H1 (cell line): Measurements from ENCODE around the gene MOB3C. TPM values are rescaled to one million over a fixed set of nuclear protein-coding genes. Genes with fewer than 3 reads are reported as not detected.

Experiments
- CTCF ChIA-PET: fragments of 300-600 bp; sonication (Branson Sonifier 250); formaldehyde crosslinking; loops from one replicate; lab custom pipeline; 2021; ENCODE audit not compliant: partially characterized antibody; lab: Charles Lee
- POLR2A ChIA-PET: fragments of 300-600 bp; sonication (Branson Sonifier 250); formaldehyde crosslinking; loops from one replicate; lab custom pipeline; 2021; ENCODE audit warnings: inconsistent platforms; ENCODE audit not compliant: partially characterized antibody; lab: Charles Lee
- DNase-seq, 2 experiments: peaks; one replicate each; pipeline versions ENCODE4 v3.0.0 to v3.0.0-alpha.2; 2010 to 2022; ENCODE audit warnings: low spot score in 2 of 2, low read depth in 1 of 2, mixed read lengths in 1 of 2
- FAIRE-seq: peaks from 2 replicates; lab custom pipeline; 2011; peaks lifted over from hg19 to GRCh38; lab: Jason Lieb, UNC
- H2AFZ ChIP-seq: 2 replicates; pipeline ENCODE4 v1.8.1; 2012; ENCODE audit warnings: low read length, inconsistent platforms
- H2AK5ac ChIP-seq: 2 replicates; pipeline ENCODE4 v1.6.1; 2013; ENCODE audit warnings: low read depth, low read length
- H2BK120ac ChIP-seq: replicated peaks from 2 replicates; pipeline ENCODE3; 2013; ENCODE audit warnings: low read depth, low read length, inconsistent platforms
- H2BK12ac ChIP-seq: 2 replicates; pipeline ENCODE4 v1.6.1; 2013; ENCODE audit warnings: low read depth, low read length
- H2BK15ac ChIP-seq: 2 replicates; pipeline ENCODE4 v1.6.1; 2013; ENCODE audit warnings: low read length
- H2BK20ac ChIP-seq: 2 replicates; pipeline ENCODE4 v1.6.1; 2013; ENCODE audit warnings: low read length
- H2BK5ac ChIP-seq: 2 replicates; pipeline ENCODE4 v1.6.1; 2013; ENCODE audit warnings: low read depth, low read length
- H3K14ac ChIP-seq: 2 replicates; pipeline ENCODE4 v1.6.1; 2013; ENCODE audit warnings: inconsistent platforms; ENCODE audit not compliant: insufficient read length
- H3K18ac ChIP-seq: 2 replicates; pipeline ENCODE4 v1.6.1; 2013; ENCODE audit warnings: low read length; ENCODE audit errors: extremely low read depth
- H3K23ac ChIP-seq: 2 replicates; pipeline ENCODE4 v1.6.1; 2013; ENCODE audit warnings: inconsistent platforms; ENCODE audit not compliant: insufficient read length
- H3K23me2 ChIP-seq: 2 replicates; pipeline ENCODE4 v1.6.1; 2013; ENCODE audit warnings: low read depth, low read length
- H3K27ac ChIP-seq: 2 replicates; pipeline ENCODE4 v1.6.1; 2011; ENCODE audit warnings: low read depth, low read length, inconsistent platforms
- H3K27me3 ChIP-seq, 4 experiments: replicated peaks in 1 of 4; 1 replicate in 1 of 4; 2 replicates in 3 of 4; pipeline versions ENCODE4 v1.6.1 to v1.8.1; 2011 to 2013; ENCODE audit warnings: low read length in 3 of 4, mild to moderate bottlenecking in 3 of 4, inconsistent platforms in 2 of 4, mixed read lengths in 2 of 4, moderate library complexity in 1 of 4; ENCODE audit not compliant: control insufficient read depth in 3 of 4, insufficient read depth in 3 of 4; ENCODE audit errors: extremely low read depth in 1 of 4
- H3K36me3 ChIP-seq, 4 experiments: 2 replicates each; pipeline versions ENCODE4 v1.6.1 to v1.8.1; 2011 to 2013; ENCODE audit warnings: mild to moderate bottlenecking in 4 of 4, low read length in 3 of 4, moderate library complexity in 2 of 4, control low read depth in 1 of 4, inconsistent platforms in 1 of 4; ENCODE audit not compliant: insufficient read depth in 4 of 4, control insufficient read depth in 2 of 4
- H3K4ac ChIP-seq: replicated peaks from 2 replicates; pipeline ENCODE3; 2013; ENCODE audit warnings: low read length, low read depth, mixed read lengths, inconsistent platforms; ENCODE audit not compliant: insufficient read length
- H3K4me1 ChIP-seq, 4 experiments: replicated peaks in 1 of 4; 1 replicate in 1 of 4; 2 replicates in 3 of 4; pipeline versions ENCODE4 v1.6.1 to v1.8.1; 2011 to 2013; ENCODE audit warnings: low read length in 3 of 4, inconsistent platforms in 2 of 4, mixed read lengths in 1 of 4; ENCODE audit not compliant: insufficient read depth in 4 of 4, control insufficient read depth in 3 of 4
- H3K4me2 ChIP-seq, 2 experiments: 2 replicates each; pipeline versions ENCODE4 v1.6.1 to v1.8.1; 2011 to 2013; ENCODE audit warnings: low read depth in 2 of 2, low read length in 2 of 2, control low read depth in 1 of 2, inconsistent platforms in 1 of 2, mild to moderate bottlenecking in 1 of 2; ENCODE audit not compliant: insufficient read depth in 1 of 2
- H3K4me3 ChIP-seq, 4 experiments: fragments of 200-600, 300-600 bp in 1 of 4; sonication (generic), shearing (Covaris generic), sonication (Bioruptor Twin) in 1 of 4; 2 replicates each; pipeline versions ENCODE4 v1.5.1 to v1.8.1; 2011 to 2016; ENCODE audit warnings: low read length in 4 of 4, low read depth in 3 of 4, control low read depth in 2 of 4, inconsistent platforms in 2 of 4, mild to moderate bottlenecking in 2 of 4, mixed read lengths in 1 of 4, moderate library complexity in 1 of 4; ENCODE audit not compliant: insufficient read depth in 2 of 4; ENCODE audit errors: extremely low read depth in 1 of 4
- H3K56ac ChIP-seq: replicated peaks from 2 replicates; pipeline ENCODE3; 2013; ENCODE audit warnings: low read depth, mild to moderate bottlenecking, mixed read lengths, low read length, inconsistent platforms; ENCODE audit not compliant: insufficient read length
- H3K79me1 ChIP-seq: 2 replicates; pipeline ENCODE4 v1.6.1; 2013; ENCODE audit warnings: low read depth, low read length, control low read depth
- H3K79me2 ChIP-seq, 2 experiments: 2 replicates each; pipeline versions ENCODE4 v1.6.1 to v1.8.1; 2012 to 2013; ENCODE audit warnings: low read length in 2 of 2, mild to moderate bottlenecking in 2 of 2, inconsistent platforms in 1 of 2; ENCODE audit not compliant: insufficient read depth in 2 of 2, control insufficient read depth in 1 of 2
- H3K9ac ChIP-seq, 4 experiments: replicated peaks in 1 of 4; 1 replicate in 1 of 4; 2 replicates in 3 of 4; pipeline versions ENCODE4 v1.6.1 to v1.8.1; 2011 to 2013; ENCODE audit warnings: low read depth in 3 of 4, low read length in 3 of 4, control low read depth in 2 of 4, mild to moderate bottlenecking in 2 of 4, moderate library complexity in 2 of 4, inconsistent platforms in 1 of 4; ENCODE audit errors: extremely low read depth in 1 of 4
- H3K9me3 ChIP-seq, 2 experiments: 2 replicates each; pipeline versions ENCODE4 v1.6.1 to v1.8.1; 2012 to 2013; ENCODE audit warnings: mild to moderate bottlenecking in 2 of 2, moderate library complexity in 2 of 2, control low read depth in 1 of 2, inconsistent platforms in 1 of 2, low read depth in 1 of 2, low read length in 1 of 2, mixed read lengths in 1 of 2; ENCODE audit not compliant: insufficient read depth in 2 of 2
- H4K20me1 ChIP-seq, 2 experiments: replicated peaks in 1 of 2; 2 replicates each; pipeline versions ENCODE3 to v1.8.1; 2011 to 2013; ENCODE audit warnings: inconsistent platforms in 2 of 2, low read length in 2 of 2, mild to moderate bottlenecking in 1 of 2; ENCODE audit not compliant: insufficient read depth in 2 of 2, control insufficient read depth in 1 of 2
- H4K5ac ChIP-seq: 2 replicates; pipeline ENCODE4 v1.6.1; 2013; ENCODE audit warnings: low read length, low read depth, mixed read lengths, inconsistent platforms; ENCODE audit not compliant: insufficient read length
- H4K8ac ChIP-seq: 2 replicates; pipeline ENCODE4 v1.8.0; 2013; ENCODE audit warnings: mild to moderate bottlenecking, moderate library complexity, low read length, inconsistent platforms; ENCODE audit not compliant: insufficient read depth; ENCODE audit errors: extremely low read depth
- H4K91ac ChIP-seq: replicated peaks from 2 replicates; pipeline ENCODE3; 2013; ENCODE audit warnings: low read length, mixed read lengths, inconsistent platforms; ENCODE audit not compliant: insufficient read length
- JUND ChIP-seq: IDR thresholded peaks from 2 replicates; pipeline ENCODE4 v1.6.1; 2011; ENCODE audit warnings: mild to moderate bottlenecking, improper control_type of control experiment, low read length
- SIX5 ChIP-seq: IDR thresholded peaks from 2 replicates; pipeline ENCODE4 v1.6.1; 2011; ENCODE audit warnings: mild to moderate bottlenecking, low read depth, low read length
- WGBS, 2 experiments: shearing (Covaris generic) in 1 of 2; methylation state at CpG; one replicate each; pipeline versions ENCODE4 v1.1.6 to v1.1.7; 2013 to 2015; ENCODE audit warnings: low lambda C conversion rate in 2 of 2, mixed read lengths in 2 of 2, inconsistent platforms in 1 of 2, low coverage in 1 of 2, missing lambda C conversion rate in 1 of 2; ENCODE audit not compliant: insufficient replicate concordance in 2 of 2, insufficient coverage in 1 of 2, insufficient read length in 1 of 2; ENCODE audit errors: extremely low coverage in 1 of 2, missing lambda C conversion rate in 1 of 2; 5-methylcytosine and 5-hydroxymethylcytosine counted together
- polyA plus RNA-seq, 7 experiments: library from polyadenylated mRNA; depleted of rRNA in 3 of 7; stranded (reverse) in 5 of 7; unstranded in 2 of 7; fragments of >200 nt in 5 of 7; fragments of 200-250 nt in 2 of 7; gene quantifications; 1 replicate in 5 of 7; 2 replicates in 1 of 7; 4 replicates in 1 of 7; pipeline versions ENCODE4 v1.2.1 to v1.2.3, GENCODE V29; 2011 to 2013; ENCODE audit warnings: missing spikeins in 2 of 7, mixed read lengths in 2 of 7
- total RNA-seq: library from RNA; stranded (reverse); fragmentation: NEBNext Ultra II Directional; extraction: Animal tissue kit (Norgen Biotek cat#: 25700); gene quantifications from 2 replicates; pipeline ENCODE4 v1.2.1, GENCODE V29; 2021

The MOB3C gene
- total and polyA plus RNA-seq, 2 of the 8 experiments (the other 6 are each of a cell fraction or from before 2014, with no cell fraction given): 5.8 to 6.6 TPM

DNA sequence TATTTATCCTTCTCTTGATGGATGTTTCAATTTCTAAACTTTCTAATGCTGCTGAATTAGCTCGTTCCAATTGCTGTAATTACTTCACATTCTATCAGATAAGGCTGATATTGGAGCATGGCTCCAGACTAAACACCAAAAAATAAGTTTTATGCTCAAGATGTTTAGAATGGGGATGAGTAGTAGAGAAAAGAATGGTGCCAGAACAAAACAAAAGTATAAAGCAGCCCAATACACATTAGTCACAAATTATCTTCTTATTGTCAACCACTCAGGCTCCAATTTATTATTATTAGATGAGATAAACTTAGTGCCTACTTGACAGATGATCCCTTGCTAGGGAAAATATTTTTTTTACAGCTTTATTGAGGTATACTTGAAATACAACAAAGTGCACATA lies 29.7 kb upstream of the MOB3C start:
- CTCF ChIA-PET: interaction anchor here (1.2 kb wide), 1 partner anchor 8 kb away, joined by 3 read pairs; no protein-coding TSS in a partner anchor
- FAIRE-seq (no peak), DNase-seq (no peak)
- Histone ChIP-seq H3K27me3 (no peaks in the 10 kb centered on the region), H2AK5ac (no peak overlapping the region), H2BK120ac (no peak overlapping the region), H3K79me2 (no peaks in the 10 kb centered on the region), H3K4me1 (no peaks in the 10 kb centered on the region), H3K4ac (no peak overlapping the region), H3K9ac (no peak overlapping the region), H4K20me1 (no peaks in the 10 kb centered on the region), H3K27ac (no peak overlapping the region), H3K4me2 (no peak overlapping the region), H2BK12ac (no peak overlapping the region), H3K9me3 (no peaks in the 10 kb centered on the region), H4K8ac (no peak overlapping the region), H3K4me3 (no peak overlapping the region), H3K18ac (no peak overlapping the region), H2BK15ac (no peak overlapping the region), H3K14ac (no peak overlapping the region), H3K36me3 (peaks cover 0 to 20% (median 9%) of the 10 kb centered on the region in 4 experiments; a peak in 4 of 8 replicates), H2BK20ac (no peak overlapping the region), H3K23me2 (no peaks in the 10 kb centered on the region), H3K56ac (no peak overlapping the region), H4K91ac (no peak overlapping the region), H3K23ac (no peak overlapping the region), H2BK5ac (no peak overlapping the region), H3K79me1 (no peaks in the 10 kb centered on the region), H4K5ac (no peak overlapping the region), H2AFZ (no peak overlapping the region)
- POLR2A ChIA-PET: no interaction called here
- TF ChIP-seq JUND (no peak), SIX5 (no peak)
- 94% methylated on average over 1 of the region's 1 CpG; no CpG with 5 or more reads in 1 of the 2 experiments for WGBS, 2 experiments
